GM23338 (cell line): ENCODE data around the gene CHST15. TPM values are rescaled to one million over a fixed set of nuclear protein-coding genes. Genes with fewer than 3 reads are reported as not detected.

Experiments
- ATAC-seq: fragments of 200-7000 bp; cut with Tn5 transposase; 3 replicates; pipeline ENCODE4 v1.9.1; 2020
- DNase-seq: peaks from one replicate; pipeline ENCODE4 v3.0.0-alpha.2; 2015; ENCODE audit warnings: low spot score
- H2AFZ ChIP-seq: fragments of 200-600 bp; sonication (generic); 2 replicates; pipeline ENCODE4 v1.8.0; 2016; ENCODE audit warnings: antibody characterized with exemption, mild to moderate bottlenecking, moderate library complexity
- H3F3A ChIP-seq: fragments of 200-600 bp; sonication (generic); replicated peaks from 2 replicates; pipeline ENCODE4 v1.8.0; 2017; ENCODE audit warnings: antibody characterized with exemption, mixed run types, low read depth
- H3K27ac ChIP-seq: fragments of 200-600 bp; sonication (generic); 2 replicates; pipeline ENCODE4 v1.6.1; 2016; ENCODE audit warnings: low read depth
- H3K27me3 ChIP-seq: fragments of 200-600 bp; sonication (generic); 2 replicates; pipeline ENCODE4 v1.8.0; 2016; ENCODE audit warnings: mild to moderate bottlenecking, mixed run types, moderate library complexity; ENCODE audit not compliant: insufficient read depth
- H3K36me3 ChIP-seq: fragments of 200-600 bp; sonication (generic); 2 replicates; pipeline ENCODE4 v1.8.0; 2016; ENCODE audit warnings: mild to moderate bottlenecking; ENCODE audit not compliant: insufficient read depth
- H3K4me1 ChIP-seq: fragments of 200-600 bp; sonication (generic); 2 replicates; pipeline ENCODE4 v1.8.0; 2016; ENCODE audit warnings: mild to moderate bottlenecking, moderate library complexity; ENCODE audit not compliant: insufficient read depth
- H3K4me2 ChIP-seq: fragments of 200-600 bp; sonication (generic); 2 replicates; pipeline ENCODE4 v1.7.1; 2017; ENCODE audit warnings: mixed run types
- H3K4me3 ChIP-seq: fragments of 200-600 bp; sonication (generic); 2 replicates; pipeline ENCODE4 v1.6.1; 2016; ENCODE audit warnings: mixed run types
- H3K79me2 ChIP-seq: fragments of 200-600 bp; sonication (generic); replicated peaks from 2 replicates; pipeline ENCODE4 v1.8.0; 2017; ENCODE audit warnings: mild to moderate bottlenecking; ENCODE audit not compliant: insufficient read depth
- H3K9me2 ChIP-seq: fragments of 200-600 bp; sonication (generic); 2 replicates; pipeline ENCODE4 v1.8.0; 2017; ENCODE audit not compliant: insufficient read depth
- H4K20me1 ChIP-seq: fragments of 200-600 bp; sonication (generic); replicated peaks from 2 replicates; pipeline ENCODE4 v1.8.0; 2017; ENCODE audit warnings: mild to moderate bottlenecking; ENCODE audit not compliant: insufficient read depth
- H3K27ac Mint-ChIP-seq: 2 replicates; pipeline ENCODE4 v1.8.0; 2020; ENCODE audit warnings: inconsistent platforms, mild to moderate bottlenecking, moderate library complexity, mixed read lengths
- H3K27me3 Mint-ChIP-seq: 3 replicates; pipeline ENCODE4 v1.8.0; 2022; ENCODE audit warnings: low read depth, mild to moderate bottlenecking, moderate library complexity, mixed read lengths, inconsistent platforms; ENCODE audit not compliant: insufficient read depth, poor library complexity
- H3K36me3 Mint-ChIP-seq: 3 replicates; pipeline ENCODE4 v1.8.0; 2021; ENCODE audit warnings: low read depth, mild to moderate bottlenecking, inconsistent platforms, moderate library complexity, mixed read lengths
- H3K4me1 Mint-ChIP-seq: 3 replicates; pipeline ENCODE4 v1.8.0; 2020; ENCODE audit warnings: mild to moderate bottlenecking, inconsistent platforms, mixed read lengths
- H3K4me3 Mint-ChIP-seq: 3 replicates; pipeline ENCODE4 v1.8.0; 2021; ENCODE audit warnings: moderate library complexity, mild to moderate bottlenecking, inconsistent platforms, mixed read lengths
- H3K9me3 Mint-ChIP-seq: 3 replicates; pipeline ENCODE4 v1.8.0; 2020; ENCODE audit warnings: moderate library complexity, mild to moderate bottlenecking, inconsistent platforms, mixed read lengths
- CREB1 ChIP-seq: fragments of 250-450 bp; sonication (Bioruptor Pico); IDR thresholded peaks from 2 replicates; pipeline ENCODE4 v1.5.0; 2020; ENCODE audit warnings: low read depth, mild to moderate bottlenecking, moderate library complexity
- CTCF ChIP-seq, 2 experiments: fragments of 200-600 bp in 1 of 2; sonication (generic) in 1 of 2; conservative IDR thresholded peaks; 2 replicates each; pipeline versions ENCODE4 v1.5.1 to v1.6.1; 2016 to 2017; ENCODE audit warnings: antibody characterized with exemption in 2 of 2, low read depth in 2 of 2, mild to moderate bottlenecking in 2 of 2, moderate library complexity in 1 of 2
- EZH2 ChIP-seq: fragments of 200-600 bp; sonication (generic); IDR thresholded peaks from one replicate; pipeline ENCODE4 v1.8.0; 2017; ENCODE audit warnings: antibody characterized with exemption, mild to moderate bottlenecking, low read depth; ENCODE audit not compliant: unreplicated experiment
- EZH2phosphoT487 ChIP-seq: fragments of 200-600 bp; sonication (generic); IDR thresholded peaks from one replicate; pipeline ENCODE4 v1.8.1; 2018; ENCODE audit warnings: antibody characterized with exemption; ENCODE audit not compliant: unreplicated experiment
- JUNB ChIP-seq: IDR thresholded peaks from one replicate; pipeline ENCODE4 v1.6.1; 2016; ENCODE audit warnings: antibody characterized with exemption; ENCODE audit not compliant: unreplicated experiment
- NANOG ChIP-seq: IDR thresholded peaks from 2 replicates; pipeline ENCODE4 v1.6.1; 2016; ENCODE audit warnings: antibody characterized with exemption, borderline replicate concordance
- POLR2AphosphoS5 ChIP-seq: IDR thresholded peaks from 2 replicates; pipeline ENCODE4 v1.6.1; 2016; ENCODE audit warnings: antibody characterized with exemption, low read depth
- REST ChIP-seq: IDR thresholded peaks from one replicate; pipeline ENCODE4 v1.6.1; 2018; ENCODE audit warnings: antibody characterized with exemption; ENCODE audit not compliant: unreplicated experiment
- STAT1 ChIP-seq: IDR thresholded peaks from one replicate; pipeline ENCODE4 v1.6.1; 2016; ENCODE audit warnings: antibody characterized with exemption; ENCODE audit not compliant: unreplicated experiment
- ZNF114 ChIP-seq: fragments of 250-450 bp; sonication (Bioruptor Pico); IDR thresholded peaks from 2 replicates; pipeline ENCODE4 v1.5.0; 2020; ENCODE audit warnings: mild to moderate bottlenecking, moderate library complexity
- ZNF331 ChIP-seq: fragments of 250-450 bp; sonication (Bioruptor Pico); IDR thresholded peaks from 2 replicates; pipeline ENCODE4 v1.5.0; 2020; ENCODE audit warnings: low read depth, mild to moderate bottlenecking, moderate library complexity
- ZNF462 ChIP-seq: fragments of 250-450 bp; sonication (Bioruptor Pico); IDR thresholded peaks from 2 replicates; pipeline ENCODE4 v1.5.0; 2020; ENCODE audit warnings: mild to moderate bottlenecking, moderate library complexity
- polyA plus RNA-seq: library from polyadenylated mRNA; unstranded; fragments of >200 nt; fragmentation: Nextera tagmentation; extraction: Ambion mirVana; gene quantifications from 2 replicates; pipeline ENCODE4 v1.2.1, GENCODE V29; 2016
- total RNA-seq: library from RNA; depleted of rRNA; stranded (reverse); fragments of >200 nt; shearing (Covaris generic); gene quantifications from 2 replicates; pipeline ENCODE4 v1.2.3, GENCODE V29; 2014
- TF ChIP-seq, protein P1 (sequence below): IDR thresholded peaks from 2 replicates; pipeline ENCODE4 v1.6.1; 2016; ENCODE audit warnings: antibody characterized with exemption

CHST15 gene
- total and polyA plus RNA-seq, 2 experiments from 2014 or later: 2.6 to 11.2 TPM

- ATAC-seq: no peak
Observed at GRCh38 chr10:124003481-124003870, 89.9 kb downstream of the CHST15 start.

More at GRCh38 chr10:124003481-124003870, 89.9 kb downstream of the CHST15 start:
- Histone ChIP-seq H2AFZ (no peak overlapping the region), H3K4me3 (no peak overlapping the region), H3F3A (no peaks in the 10 kb centered on the region), H3K36me3 (no peaks in the 10 kb centered on the region), H3K9me2 (no peaks in the 10 kb centered on the region), H3K4me2 (no peak overlapping the region), H3K27ac (no peak overlapping the region), H3K27me3 (no peaks in the 10 kb centered on the region), H3K79me2 (no peaks in the 10 kb centered on the region), H3K4me1 (no peaks in the 10 kb centered on the region), H4K20me1 (no peaks in the 10 kb centered on the region)
- H3K27me3 Mint-ChIP-seq: peaks cover 15% of the 10 kb centered on the region
- no peak for DNase-seq
- H3K4me1 Mint-ChIP-seq: peaks cover 15% of the 10 kb centered on the region
- no peak overlapping the region for H3K4me3 Mint-ChIP-seq
- H3K27ac Mint-ChIP-seq: no peak overlapping the region
- no peaks in the 10 kb centered on the region for H3K9me3 Mint-ChIP-seq
- TF ChIP-seq POLR2AphosphoS5: no peak
- no peak for TF ChIP-seq ZNF114 (CRISPR knock-in tag)
- no peak for TF ChIP-seq ZNF462 (CRISPR knock-in tag)
- no peak for TF ChIP-seq ZNF331 (CRISPR knock-in tag)
- TF ChIP-seq EZH2phosphoT487: no peak
- no peak for TF ChIP-seq CTCF (conservative IDR thresholded peaks at IDR 0.05; ENCODE audit: low read depth in 2 of 2)
- no peak for TF ChIP-seq EZH2
- TF ChIP-seq, protein P1, sequence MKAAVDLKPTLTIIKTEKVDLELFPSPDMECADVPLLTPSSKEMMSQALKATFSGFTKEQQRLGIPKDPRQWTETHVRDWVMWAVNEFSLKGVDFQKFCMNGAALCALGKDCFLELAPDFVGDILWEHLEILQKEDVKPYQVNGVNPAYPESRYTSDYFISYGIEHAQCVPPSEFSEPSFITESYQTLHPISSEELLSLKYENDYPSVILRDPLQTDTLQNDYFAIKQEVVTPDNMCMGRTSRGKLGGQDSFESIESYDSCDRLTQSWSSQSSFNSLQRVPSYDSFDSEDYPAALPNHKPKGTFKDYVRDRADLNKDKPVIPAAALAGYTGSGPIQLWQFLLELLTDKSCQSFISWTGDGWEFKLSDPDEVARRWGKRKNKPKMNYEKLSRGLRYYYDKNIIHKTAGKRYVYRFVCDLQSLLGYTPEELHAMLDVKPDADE: no peak
- no peak for TF ChIP-seq CREB1 (CRISPR knock-in tag)
- TF ChIP-seq REST: no peak
- TF ChIP-seq JUNB: no peak
- TF ChIP-seq STAT1: no peak
- no peak for TF ChIP-seq NANOG
- H3K36me3 Mint-ChIP-seq: no peaks in the 10 kb centered on the region; the same call in 2 of the 3 replicates
